SIG-M5 treated with dmso at 0.1 percent for 504 hours (cell line): Measurements from ENCODE around the gene PTPRG.
A peak's percentile ranks its signal among the peaks of the same experiment; 100 is the strongest.
"Not testable (repeated sequence)": the region's sequence is repeated elsewhere in the genome, so short reads cannot be mapped to it uniquely, and the experiment has no call there.

Experiments used
- DNase-seq: peaks from one replicate; lab custom pipeline; 2025; ENCODE audit not compliant: unreplicated experiment; lab: John Stamatoyannopoulos, UW

The PTPRG gene

GRCh38 chr3:62035402-62036057, 474.2 kb downstream of the PTPRG start:
- no peak for DNase-seq

GRCh38 chr3:62036726-62037125, 475.4 kb downstream of the PTPRG start:
- DNase-seq, result no peak

GRCh38 chr3:62038798-62039197, 477.4 kb downstream of the PTPRG start:
- not testable (repeated sequence) for DNase-seq

- no peak for DNase-seq
Observed at GRCh38 chr3:62039586-62039985, 478.2 kb downstream of the PTPRG start.

- DNase-seq, result no peak
Observed at GRCh38 chr3:62041681-62042080, 480.3 kb downstream of the PTPRG start.

GRCh38 chr3:62044874-62045411, 483.6 kb downstream of the PTPRG start:
- no peak for DNase-seq

GRCh38 chr3:62046326-62046725, 485.0 kb downstream of the PTPRG start:
- no peak for DNase-seq

- DNase-seq, result no peak
Observed at GRCh38 chr3:62048577-62048976, 487.2 kb downstream of the PTPRG start.

GRCh38 chr3:62049033-62049432, 487.7 kb downstream of the PTPRG start:
- DNase-seq, result no peak

- peak; percentile 81 for DNase-seq
Observed at GRCh38 chr3:62051506-62051905, 490.1 kb downstream of the PTPRG start.

- no peak for DNase-seq
Observed at GRCh38 chr3:62052331-62052730, 491.0 kb downstream of the PTPRG start.

- no peak for DNase-seq
Observed at GRCh38 chr3:62056658-62057057, 495.3 kb downstream of the PTPRG start.

- no peak for DNase-seq
Observed at GRCh38 chr3:62057339-62058047, 496.1 kb downstream of the PTPRG start.

GRCh38 chr3:62065985-62066693, 504.8 kb downstream of the PTPRG start:
- no peak for DNase-seq

GRCh38 chr3:62068337-62068736, 507.0 kb downstream of the PTPRG start:
- DNase-seq, result no peak

GRCh38 chr3:62070891-62071290, 509.5 kb downstream of the PTPRG start:
- no peak for DNase-seq

GRCh38 chr3:62073038-62073437, 511.7 kb downstream of the PTPRG start:
- DNase-seq, result no peak

- DNase-seq, result no peak
Observed at GRCh38 chr3:62084558-62084957, 523.2 kb downstream of the PTPRG start.

GRCh38 chr3:62088472-62089104, 527.2 kb downstream of the PTPRG start:
- no peak for DNase-seq

GRCh38 chr3:62090066-62090465, 528.7 kb downstream of the PTPRG start:
- no peak for DNase-seq

- no peak for DNase-seq
Observed at GRCh38 chr3:62090519-62090918, 529.1 kb downstream of the PTPRG start.
